Cerebellar cortex (tissue), 1 donor: Measurements from ENCODE around the gene OR10AD1.
"Not testable (repeated sequence)": the region's sequence is repeated elsewhere in the genome, so short reads cannot be mapped to it uniquely, and the experiment has no call there.

ENCODE experiments used
- DNase-seq: peaks from one replicate; pipeline ENCODE4 v3.0.0-alpha.2; 2015; ENCODE audit warnings: low spot score

The OR10AD1 gene

DNA sequence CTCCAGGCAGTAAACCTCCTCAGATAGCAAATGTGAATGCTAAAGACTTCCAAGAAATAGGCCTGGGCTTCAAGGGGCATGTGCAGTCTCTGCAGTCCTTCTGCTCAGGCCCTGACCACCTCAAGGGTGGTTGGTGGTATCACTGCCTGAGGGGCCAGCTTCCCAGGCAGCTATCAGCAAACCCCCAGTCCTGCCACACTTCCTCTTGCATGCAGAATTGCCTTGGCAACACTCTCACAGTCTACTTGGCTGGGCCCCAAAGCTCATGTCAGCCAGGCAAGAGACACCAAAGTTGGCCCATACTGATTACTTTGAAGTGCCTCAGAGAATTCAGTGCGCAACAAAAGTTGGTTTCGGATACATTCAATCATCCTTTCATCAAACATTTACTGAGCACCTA lies 42.3 kb downstream of the OR10AD1 start:
- DNase-seq = no peak

DNA sequence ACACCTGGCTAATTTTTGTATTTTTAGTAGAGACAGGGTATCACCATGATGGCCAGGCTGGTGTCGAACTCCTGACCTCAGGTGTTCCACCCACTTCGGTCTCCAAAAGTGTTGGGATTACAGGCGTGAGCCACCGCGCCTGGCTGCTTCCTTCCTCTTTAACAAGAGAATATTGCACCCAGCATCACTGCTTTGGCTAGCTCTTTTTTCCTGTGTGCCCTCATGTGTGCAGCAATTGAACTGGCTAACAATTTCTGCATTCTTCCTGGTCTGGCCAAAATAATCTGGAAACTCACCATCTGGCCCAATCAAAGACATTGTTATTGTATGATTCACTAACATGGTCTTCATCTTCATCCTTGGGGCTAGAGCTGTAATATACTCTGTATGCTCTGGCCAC lies 43.0 kb downstream of the OR10AD1 start:
- DNase-seq = no peak

DNA sequence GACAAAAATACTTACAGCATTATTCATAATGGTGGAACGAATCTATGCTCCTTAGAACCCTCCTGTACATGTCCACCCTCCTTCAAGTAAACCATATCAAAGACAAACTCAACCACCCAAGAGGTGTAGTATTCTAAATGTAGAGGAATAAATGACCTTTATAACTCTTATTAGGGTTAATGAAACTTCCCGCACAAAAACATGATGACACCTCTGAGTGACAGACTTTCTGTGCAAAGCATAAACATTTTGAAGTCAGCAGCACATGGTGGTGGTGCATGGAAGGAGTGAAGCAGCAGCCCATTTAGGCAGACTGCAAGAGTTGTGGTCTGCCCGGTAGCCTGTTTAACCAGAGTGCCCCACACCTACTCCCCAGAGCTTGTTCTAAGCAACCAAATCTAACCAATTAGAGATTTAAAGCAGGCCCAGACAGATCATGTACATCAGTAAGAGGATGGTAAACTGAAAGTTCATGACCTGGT lies 45.2 kb downstream of the OR10AD1 start:
- no peak for DNase-seq

DNA sequence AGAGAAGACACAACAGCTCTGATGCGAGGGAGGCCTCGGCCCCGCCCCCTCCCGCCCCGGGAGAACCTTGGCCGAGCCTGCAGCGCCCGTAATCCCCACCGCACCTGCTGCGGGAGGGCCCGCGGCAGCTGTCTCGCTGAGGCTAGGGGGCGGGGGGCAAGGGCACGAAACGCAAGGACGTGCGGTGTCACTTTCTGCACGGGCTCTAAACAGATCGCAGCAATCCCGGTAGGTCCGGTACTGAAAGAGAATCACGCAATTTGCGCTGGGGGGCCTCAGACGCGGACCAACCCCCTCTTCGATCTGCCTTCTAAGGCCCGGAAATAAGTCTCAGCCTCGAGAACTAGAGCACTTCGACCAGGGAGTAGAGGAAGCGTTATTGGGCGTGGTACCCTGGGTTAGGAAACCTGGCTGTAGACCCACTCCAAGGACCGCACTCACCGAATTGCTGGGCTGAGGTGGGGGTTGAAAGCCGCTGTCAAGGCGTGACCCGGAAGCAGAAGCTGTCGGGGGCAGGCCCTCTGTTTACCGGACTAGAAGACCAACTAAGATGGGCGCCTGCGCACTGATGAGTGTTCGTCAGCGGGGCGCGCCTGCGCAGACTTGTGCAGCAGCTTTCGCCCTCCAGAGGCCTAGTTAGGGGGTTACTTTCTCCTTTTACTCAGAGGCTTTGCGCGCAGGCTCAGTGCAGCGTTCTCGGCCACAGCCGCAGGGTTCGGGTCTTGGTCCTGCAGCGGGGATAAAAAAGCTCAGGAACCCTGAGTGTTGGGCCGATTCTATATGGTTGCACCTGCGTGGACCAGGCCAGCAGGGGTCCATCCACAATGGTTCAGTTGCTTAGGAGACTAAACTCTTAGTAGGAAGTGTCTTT lies 45.8 kb downstream of the OR10AD1 start, which contains the start of gene ASB8:
ASB8 (minus strand) TSS at position 498 of the 871 bp plus-strand sequence. CDS start 4,019 bp downstream, outside the sequence.
- peak; percentile 99 for DNase-seq

DNA sequence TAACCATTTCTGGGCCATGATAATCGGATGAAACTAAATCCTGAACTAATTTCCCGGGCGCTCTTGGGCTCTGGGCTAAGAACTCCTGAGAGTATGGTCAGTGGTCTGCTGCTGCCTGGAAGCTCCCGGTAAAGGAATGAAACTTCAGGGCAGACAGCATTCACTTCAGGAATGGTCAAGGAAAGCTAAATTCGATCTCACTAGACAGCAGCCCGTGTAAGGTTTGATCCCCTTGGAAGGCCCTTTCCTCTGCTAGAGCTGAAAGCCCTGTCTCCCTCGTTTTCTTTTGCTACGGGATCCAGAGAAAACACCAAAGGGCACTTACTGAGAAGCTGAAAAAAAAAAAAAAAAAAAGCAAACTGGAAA lies 46.5 kb downstream of the OR10AD1 start:
- no peak for DNase-seq

DNA sequence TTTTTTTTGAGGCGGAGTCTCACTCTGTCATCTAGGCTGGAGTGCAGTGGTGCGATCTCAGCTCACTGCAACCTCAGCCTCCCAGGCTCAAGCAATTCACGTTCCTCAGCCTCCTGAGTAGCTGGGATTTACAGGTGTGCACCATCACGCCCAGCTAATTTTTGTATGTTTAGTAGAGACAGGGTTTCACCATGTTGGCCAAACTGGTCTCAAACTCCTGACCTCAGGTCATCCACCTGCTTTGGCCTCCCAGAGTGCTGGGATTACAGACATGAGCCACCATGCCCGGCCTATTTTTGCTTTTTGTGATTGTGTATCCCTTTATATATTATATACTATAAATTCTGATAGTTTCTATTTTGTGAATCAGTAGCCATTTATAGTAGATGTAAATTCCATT lies 47.3 kb downstream of the OR10AD1 start:
- DNase-seq = not testable (repeated sequence)
